Measurements from ENCODE around the gene PPIL3. TPM values are rescaled to one million over a fixed set of nuclear protein-coding genes. Genes with fewer than 3 reads are reported as not detected.

The PPIL3 gene
- polyA plus RNA-seq, 1 donor from 2014 or later, result 109 TPM

DNA sequence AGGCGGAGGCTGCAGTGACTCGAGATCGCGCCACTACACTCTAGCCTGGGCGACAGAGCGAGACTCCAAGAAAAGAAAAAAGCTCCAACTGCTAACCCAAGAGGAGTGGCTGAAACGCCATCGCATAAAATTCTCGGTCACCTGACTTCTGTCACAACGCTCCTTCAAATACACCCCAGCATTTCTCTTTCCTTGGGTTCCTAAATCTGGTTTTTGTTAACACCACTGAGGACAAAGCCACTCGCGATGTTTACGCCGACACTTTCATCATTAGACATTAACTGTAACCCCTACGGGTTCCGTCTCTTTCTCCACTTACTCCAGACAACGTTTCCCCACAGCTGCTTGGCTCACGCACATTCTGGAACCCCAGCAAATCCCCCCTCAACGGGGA, 25.1 kb downstream of the PPIL3 start:
- TF ChIP-seq REST (IDR thresholded peaks at IDR 0.05; ENCODE audit: borderline replicate concordance) (no peak), EZH2 (IDR thresholded peaks at IDR 0.05; ENCODE audit: borderline replicate concordance, insufficient read depth, low read length, poor library complexity, severe bottlenecking) (no peak), MXI1 (conservative IDR thresholded peaks at IDR 0.05; ENCODE audit: poor library complexity, severe bottlenecking) (no peak), RAD21 (conservative IDR thresholded peaks at IDR 0.05) (no peak), CTCF (IDR thresholded peaks at IDR 0.05; ENCODE audit: poor library complexity, severe bottlenecking) (no peak), POLR2AphosphoS5 (IDR thresholded peaks at IDR 0.05) (no peak), EP300 (conservative IDR thresholded peaks at IDR 0.05; ENCODE audit: poor library complexity, severe bottlenecking) (no peak), SMC3 (conservative IDR thresholded peaks at IDR 0.05; ENCODE audit: poor library complexity) (no peak), TAF1 (IDR thresholded peaks at IDR 0.05; ENCODE audit: low read depth) (no peak)
- H3K9me3 ChIP-seq (ENCODE audit: low read length), result no peaks in the 10 kb centered on the region
- H3K27ac ChIP-seq (ENCODE audit: low read length), result peak overlapping the region; percentile 100
- H3K9me2 ChIP-seq (ENCODE audit: insufficient read depth, low read length), result no peaks in the 10 kb centered on the region
- peaks cover 4% of the 10 kb centered on the region for H3F3A ChIP-seq (ENCODE audit: insufficient read depth, low read length, poor library complexity, severe bottlenecking)
- peak overlapping the region; percentile 98 for H3K4me3 ChIP-seq (ENCODE audit: low read length)
- peaks cover 3% of the 10 kb centered on the region for H3K36me3 ChIP-seq (ENCODE audit: insufficient read depth, low read length)
- H3K27me3 ChIP-seq (ENCODE audit: insufficient read depth, low read depth, low read length), result no peaks in the 10 kb centered on the region
- peaks cover 53% of the 10 kb centered on the region for H3K79me2 ChIP-seq (replicated peaks; ENCODE audit: insufficient read depth, low read length)
- H2AFZ ChIP-seq (ENCODE audit: low read depth, low read length), result peak overlapping the region; percentile 86
- peak overlapping the region; percentile 100 for H3K9ac ChIP-seq (ENCODE audit: low read length)
- peaks cover 30% of the 10 kb centered on the region for H4K20me1 ChIP-seq (ENCODE audit: insufficient read depth)
- H3K4me2 ChIP-seq (ENCODE audit: low read length), result no peak overlapping the region

DNA sequence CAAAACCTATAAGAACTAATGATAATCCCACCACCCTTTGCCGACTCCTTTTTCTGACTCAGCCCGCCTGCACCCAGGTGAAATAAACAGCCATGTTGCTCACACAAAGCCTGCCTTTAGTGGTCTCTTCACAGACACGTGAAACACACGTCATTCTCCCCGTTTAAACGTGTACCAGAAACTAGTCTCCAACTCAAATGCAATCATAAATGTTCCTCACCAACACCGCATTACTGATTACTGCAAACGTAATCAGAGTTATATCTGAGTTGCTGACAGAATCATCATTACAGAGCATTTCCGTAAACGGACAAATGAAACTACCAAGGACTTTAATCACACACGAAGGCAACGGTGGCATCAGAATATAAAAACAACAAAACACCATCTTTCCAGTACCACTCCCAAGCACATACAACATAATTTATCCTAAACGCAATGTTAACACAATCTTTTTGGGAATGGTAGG, 26.3 kb downstream of the PPIL3 start:
- H4K20me1 ChIP-seq (ENCODE audit: insufficient read depth), result peaks cover 39% of the 10 kb centered on the region
- peak overlapping the region; percentile 100 for H3K27ac ChIP-seq (ENCODE audit: low read length)
- peaks cover 9% of the 10 kb centered on the region for H3K36me3 ChIP-seq (ENCODE audit: insufficient read depth, low read length)

More for the DNA sequence above, 26.3 kb downstream of the PPIL3 start:
- Histone ChIP-seq H3K79me2 (replicated peaks; ENCODE audit: insufficient read depth, low read length) (peaks cover 65% of the 10 kb centered on the region), H3K9me3 (ENCODE audit: low read length) (no peaks in the 10 kb centered on the region), H3K4me3 (ENCODE audit: low read length) (peak overlapping the region; percentile 98), H3K9me2 (ENCODE audit: insufficient read depth, low read length) (no peaks in the 10 kb centered on the region), H3K4me2 (ENCODE audit: low read length) (peak overlapping the region; percentile 28), H3K27me3 (ENCODE audit: insufficient read depth, low read depth, low read length) (no peaks in the 10 kb centered on the region), H3K9ac (ENCODE audit: low read length) (peak overlapping the region; percentile 100), H2AFZ (ENCODE audit: low read depth, low read length) (no peak overlapping the region), H3F3A (ENCODE audit: insufficient read depth, low read length, poor library complexity, severe bottlenecking) (peaks cover 4% of the 10 kb centered on the region)
- TF ChIP-seq CTCF (IDR thresholded peaks at IDR 0.05; ENCODE audit: poor library complexity, severe bottlenecking), result no peak
- peak; percentile 73 for TF ChIP-seq POLR2AphosphoS5 (IDR thresholded peaks at IDR 0.05)
- no peak for TF ChIP-seq EP300 (conservative IDR thresholded peaks at IDR 0.05; ENCODE audit: poor library complexity, severe bottlenecking)
- peak; percentile 87 for TF ChIP-seq MXI1 (conservative IDR thresholded peaks at IDR 0.05; ENCODE audit: poor library complexity, severe bottlenecking)
- TF ChIP-seq SMC3 (conservative IDR thresholded peaks at IDR 0.05; ENCODE audit: poor library complexity), result no peak
- no peak for TF ChIP-seq TAF1 (IDR thresholded peaks at IDR 0.05; ENCODE audit: low read depth)
- TF ChIP-seq EZH2 (IDR thresholded peaks at IDR 0.05; ENCODE audit: borderline replicate concordance, insufficient read depth, low read length, poor library complexity, severe bottlenecking), result no peak
- no peak for TF ChIP-seq RAD21 (conservative IDR thresholded peaks at IDR 0.05)
- peak; percentile 67 for TF ChIP-seq REST (IDR thresholded peaks at IDR 0.05; ENCODE audit: borderline replicate concordance)
